IMR-90 (cell line): Measurements from ENCODE around the gene IL6ST. TPM values are rescaled to one million over a fixed set of nuclear protein-coding genes. Genes with fewer than 3 reads are reported as not detected.
A peak's percentile ranks its signal among the peaks of the same experiment; 100 is the strongest.

Source experiments
- ATAC-seq: fragments of 200-7000 bp; cut with Tn5 transposase; 2 replicates; pipeline ENCODE4 v1.9.1; 2020; ENCODE audit warnings: low read depth, mild to moderate bottlenecking, moderate library complexity
- BruUV-seq: library from RNA; stranded (reverse); fragments of 400-500 nt; replicated peaks from 2 replicates; lab custom pipeline; 2021; lab: Mats Ljungman, UMichigan
- CTCF ChIA-PET: fragments of 300-600 bp; formaldehyde crosslinking; extraction: SDS; loops from one replicate; lab custom pipeline; 2021; ENCODE audit warnings: antibody characterized with exemption; lab: Yijun Ruan, JAX
- POLR2A ChIA-PET: fragments of 300-600 bp; sonication (Branson Sonifier 250); formaldehyde crosslinking; loops from one replicate; lab custom pipeline; 2022; ENCODE audit warnings: antibody characterized with exemption; ENCODE audit not compliant: unreplicated experiment; lab: Charles Lee
- DNase-seq: peaks from one replicate; pipeline ENCODE4 v3.0.0; 2013
- H2AFZ ChIP-seq: replicated peaks from 2 replicates; pipeline ENCODE3; 2013; ENCODE audit warnings: low read length, mild to moderate bottlenecking; ENCODE audit not compliant: poor library complexity
- H2AK5ac ChIP-seq: 2 replicates; pipeline ENCODE4 v1.6.1; 2013; ENCODE audit warnings: low read depth, low read length, inconsistent platforms
- H2AK9ac ChIP-seq: replicated peaks from 2 replicates; pipeline ENCODE3; 2013; ENCODE audit warnings: mild to moderate bottlenecking, low read depth, low read length, moderate library complexity; ENCODE audit not compliant: poor library complexity
- H2BK120ac ChIP-seq: 2 replicates; pipeline ENCODE4 v1.6.1; 2013; ENCODE audit warnings: low read depth, low read length, inconsistent platforms
- H2BK15ac ChIP-seq: 3 replicates; pipeline ENCODE4 v1.6.1; 2013; ENCODE audit warnings: low read depth, low read length, inconsistent platforms
- H2BK20ac ChIP-seq: 2 replicates; pipeline ENCODE4 v1.6.1; 2013; ENCODE audit warnings: low read depth, mild to moderate bottlenecking, inconsistent platforms, low read length, moderate library complexity
- H2BK5ac ChIP-seq: 2 replicates; pipeline ENCODE4 v1.6.1; 2013; ENCODE audit warnings: mild to moderate bottlenecking, low read depth, low read length, inconsistent platforms; ENCODE audit not compliant: poor library complexity, severe bottlenecking
- H3K14ac ChIP-seq: replicated peaks from 2 replicates; pipeline ENCODE4 v1.6.1; 2013; ENCODE audit warnings: low read depth, low read length, inconsistent platforms
- H3K18ac ChIP-seq: 2 replicates; pipeline ENCODE4 v1.6.1; 2013; ENCODE audit warnings: low read depth, low read length, control low read depth
- H3K23ac ChIP-seq: 2 replicates; pipeline ENCODE4 v1.6.1; 2013; ENCODE audit warnings: low read depth, low read length, inconsistent platforms
- H3K27ac ChIP-seq: 2 replicates; pipeline ENCODE4 v1.5.1; 2013; ENCODE audit warnings: mild to moderate bottlenecking, control low read depth, low read length; ENCODE audit not compliant: insufficient read depth
- H3K27me3 ChIP-seq: 2 replicates; pipeline ENCODE4 v1.6.1; 2013; ENCODE audit warnings: low read length; ENCODE audit not compliant: control insufficient read depth, insufficient read depth
- H3K36me3 ChIP-seq: 2 replicates; pipeline ENCODE4 v1.6.1; 2013; ENCODE audit warnings: low read length, mixed read lengths; ENCODE audit not compliant: control insufficient read depth, insufficient read depth
- H3K4ac ChIP-seq: 2 replicates; pipeline ENCODE4 v1.6.1; 2013; ENCODE audit warnings: low read depth, low read length, inconsistent platforms
- H3K4me1 ChIP-seq: 2 replicates; pipeline ENCODE4 v1.6.1; 2013; ENCODE audit warnings: low read length, mixed read lengths; ENCODE audit not compliant: control insufficient read depth, insufficient read depth
- H3K4me2 ChIP-seq: 2 replicates; pipeline ENCODE4 v1.6.1; 2013; ENCODE audit warnings: low read depth, mild to moderate bottlenecking, control low read depth, low read length, moderate library complexity
- H3K4me3 ChIP-seq: 2 replicates; pipeline ENCODE4 v1.5.1; 2013; ENCODE audit warnings: low read depth, mild to moderate bottlenecking, control low read depth, low read length, moderate library complexity; ENCODE audit not compliant: insufficient read depth
- H3K56ac ChIP-seq: 2 replicates; pipeline ENCODE4 v1.6.1; 2013; ENCODE audit warnings: low read length, inconsistent platforms; ENCODE audit not compliant: insufficient read depth; ENCODE audit errors: extremely low read depth
- H3K79me1 ChIP-seq, 2 experiments: 2 replicates each; pipeline ENCODE4 v1.6.1; 2013; ENCODE audit warnings: low read length in 2 of 2, inconsistent platforms in 1 of 2, low read depth in 1 of 2
- H3K9ac ChIP-seq: 2 replicates; pipeline ENCODE4 v1.6.1; 2013; ENCODE audit warnings: low read depth, low read length, control low read depth
- H3K9me1 ChIP-seq: 2 replicates; pipeline ENCODE4 v1.6.1; 2013; ENCODE audit warnings: low read length, inconsistent platforms; ENCODE audit not compliant: insufficient read depth
- H3K9me3 ChIP-seq: 2 replicates; pipeline ENCODE4 v1.6.1; 2013; ENCODE audit warnings: low read length; ENCODE audit not compliant: control insufficient read depth, insufficient read depth
- H4K20me1 ChIP-seq: 2 replicates; pipeline ENCODE4 v1.6.1; 2013; ENCODE audit warnings: low read length, inconsistent platforms; ENCODE audit not compliant: insufficient read depth
- H4K5ac ChIP-seq: 2 replicates; pipeline ENCODE4 v1.6.1; 2013; ENCODE audit warnings: mild to moderate bottlenecking, low read depth, low read length, control low read depth
- H4K8ac ChIP-seq, 2 experiments: 2 replicates each; pipeline ENCODE4 v1.6.1; 2013; ENCODE audit warnings: low read depth in 2 of 2, low read length in 2 of 2, control low read depth in 1 of 2, inconsistent platforms in 1 of 2
- H4K91ac ChIP-seq: 2 replicates; pipeline ENCODE4 v1.6.1; 2013; ENCODE audit warnings: low read depth, low read length, inconsistent platforms; ENCODE audit not compliant: insufficient read depth
- CEBPB ChIP-seq: IDR thresholded peaks from 2 replicates; pipeline ENCODE4 v1.6.1; 2012; ENCODE audit warnings: low read depth, low read length, improper control_type of control experiment
- MAZ ChIP-seq: IDR thresholded peaks from 2 replicates; pipeline ENCODE4 v1.6.1; 2012; ENCODE audit warnings: low read depth, mild to moderate bottlenecking, low read length, improper control_type of control experiment, moderate library complexity, borderline replicate concordance
- WGBS, 2 experiments: methylation state at CpG; one replicate each; pipeline versions ENCODE4 v1.1.5 to v1.1.7; 2013; ENCODE audit warnings: missing lambda C conversion rate in 2 of 2; ENCODE audit not compliant: insufficient read length in 1 of 2; ENCODE audit errors: extremely low coverage in 2 of 2; 5-methylcytosine and 5-hydroxymethylcytosine counted together
- dilution Hi-C: fragments of 300-500 bp; cut with HindIII; formaldehyde crosslinking; loops from one replicate; pipeline ENCODE4 v1.14.3; 2018; ENCODE audit warnings: low sequenced_read_pairs; ENCODE audit not compliant: unreplicated experiment
- in situ Hi-C: fragments of 300-500 bp; cut with MboI; formaldehyde crosslinking; loops from 3 replicates; pipeline ENCODE4 v1.14.3; 2019; ENCODE audit warnings: low sequenced_read_pairs, inconsistent platforms, mixed read lengths
- intact Hi-C: fragments of 100-400 bp; cut with micrococcal nuclease; formaldehyde crosslinking; loops from 2 replicates; pipeline ENCODE4 v1.10.0; 2022
- polyA plus RNA-seq, 3 experiments: library from polyadenylated mRNA; depleted of rRNA; stranded (reverse); fragments of >200 nt; gene quantifications; 2 replicates each; pipeline ENCODE4 v1.2.3, GENCODE V29; 2012; ENCODE audit warnings: low replicate concordance in 1 of 3
- total RNA-seq: library from RNA; depleted of rRNA; stranded (reverse); fragments of >200 nt; gene quantifications from 2 replicates; pipeline ENCODE4 v1.2.3, GENCODE V29; 2012
- TF ChIP-seq, protein P1 (sequence below): fragments of 150-350 bp; IDR thresholded peaks from 2 replicates; pipeline ENCODE4 v1.6.1; 2017; ENCODE audit warnings: mild to moderate bottlenecking, antibody characterized with exemption, low read length, low read depth

The IL6ST gene
- total and polyA plus RNA-seq, 2 of the 4 experiments (the other 2 are of a cell fraction): 90.6 to 506 TPM

DNA sequence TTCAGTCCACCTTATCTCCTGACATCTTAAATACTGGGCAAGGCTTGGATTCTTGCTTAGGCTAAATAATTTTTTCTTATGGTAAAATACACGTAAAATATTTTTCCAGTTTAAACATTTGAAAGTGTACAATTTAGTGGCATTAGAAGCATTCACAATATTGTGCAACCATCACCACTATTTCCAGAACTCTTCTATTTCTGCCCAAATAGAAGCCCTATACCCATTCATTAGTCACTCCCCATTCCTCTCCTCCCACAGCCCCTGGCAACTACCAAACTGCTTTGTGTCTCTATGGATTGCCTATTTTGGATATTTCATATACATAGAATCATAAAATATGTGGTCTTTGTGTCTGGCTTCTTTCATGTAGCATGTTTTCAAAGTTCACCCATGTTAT lies 86.0 kb downstream of the IL6ST start:
- H3K18ac ChIP-seq: no peak overlapping the region
- no peak overlapping the region for H2BK15ac ChIP-seq
- H2BK20ac ChIP-seq: no peak overlapping the region
- POLR2A ChIA-PET: no interaction called here
- no peak overlapping the region for H2BK5ac ChIP-seq
- in situ Hi-C loops: loop anchor here (25.0 kb wide), 1 partner anchor 572 kb away; no protein-coding TSS in a partner anchor
- dilution Hi-C loops: no loop called here
- no peaks in the 10 kb centered on the region for H3K27me3 ChIP-seq
- no peak overlapping the region for H2AFZ ChIP-seq
- no peak overlapping the region for H2AK5ac ChIP-seq
- no peak overlapping the region for H3K23ac ChIP-seq
- H3K4me3 ChIP-seq: no peak overlapping the region
- no peak overlapping the region for H3K27ac ChIP-seq
- no peak overlapping the region for H3K14ac ChIP-seq
- H4K5ac ChIP-seq: no peak overlapping the region
- no peak overlapping the region for H2BK120ac ChIP-seq
- H3K4me1 ChIP-seq: no peaks in the 10 kb centered on the region; the same call in 1 of the 2 replicates
- H4K91ac ChIP-seq: no peak overlapping the region
- no peak overlapping the region for H2AK9ac ChIP-seq
- DNase-seq (no peak), ATAC-seq (peak; percentile 27; the same call in 1 of the 2 replicates)
- intact Hi-C loops: no loop called here
- BruUV-seq: no TSS peak
- WGBS, 2 experiments: no CpG with 5 or more reads among the region's 1 CpG
- H3K4me2 ChIP-seq: no peak overlapping the region
- H3K9me1 ChIP-seq: no peaks in the 10 kb centered on the region; the same call in 1 of the 2 replicates
- H3K36me3 ChIP-seq: no peaks in the 10 kb centered on the region
- H3K4ac ChIP-seq: no peak overlapping the region
- no peak overlapping the region for H3K56ac ChIP-seq
- no peak for TF ChIP-seq MAZ
- TF ChIP-seq, protein P1, sequence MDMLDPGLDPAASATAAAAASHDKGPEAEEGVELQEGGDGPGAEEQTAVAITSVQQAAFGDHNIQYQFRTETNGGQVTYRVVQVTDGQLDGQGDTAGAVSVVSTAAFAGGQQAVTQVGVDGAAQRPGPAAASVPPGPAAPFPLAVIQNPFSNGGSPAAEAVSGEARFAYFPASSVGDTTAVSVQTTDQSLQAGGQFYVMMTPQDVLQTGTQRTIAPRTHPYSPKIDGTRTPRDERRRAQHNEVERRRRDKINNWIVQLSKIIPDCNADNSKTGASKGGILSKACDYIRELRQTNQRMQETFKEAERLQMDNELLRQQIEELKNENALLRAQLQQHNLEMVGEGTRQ: no peak
- peak; percentile 51; the same call in 1 of the 2 replicates for TF ChIP-seq CEBPB
- no peak overlapping the region for H4K8ac ChIP-seq
- CTCF ChIA-PET: interaction anchor here (0.7 kb wide), 1 partner anchor 10 kb away, joined by 3 read pairs; no protein-coding TSS in a partner anchor
- no peaks in the 10 kb centered on the region for H4K20me1 ChIP-seq
- H3K9me3 ChIP-seq: no peaks in the 10 kb centered on the region; the same call in 1 of the 2 replicates
- H3K9ac ChIP-seq: no peak overlapping the region
- H3K79me1 ChIP-seq: no peaks in the 10 kb centered on the region
